ENCODE results near the gene NBAS. TPM values are rescaled to one million over a fixed set of nuclear protein-coding genes. Genes with fewer than 3 reads are reported as not detected.
"Not testable (repeated sequence)": the region's sequence is repeated elsewhere in the genome, so short reads cannot be mapped to it uniquely, and the experiment has no call there.

The NBAS gene
- polyA plus RNA-seq, 2 of the 4 experiments (the other 2 are of a cell fraction): 16.7 to 34.9 TPM

GRCh38 chr2:15212249-15212648, 348.9 kb downstream of the NBAS start:
- ATAC-seq (no peak), DNase-seq (ENCODE audit: low read depth in 1 of 2, low spot score in 1 of 2) (no peak), FAIRE-seq (no peak)
- no peak overlapping the region for H3K4me3 ChIP-seq
- ChIA-PET CTCF (no interaction called here), POLR2A (no interaction called here)
- H3K27ac ChIP-seq: no peak overlapping the region
- no peaks in the 10 kb centered on the region for H3K4me1 ChIP-seq
- WGBS (ENCODE audit: missing lambda C conversion rate): 92% methylated on average over 6 of the region's 6 CpGs
- TF ChIP-seq GATA3 (IDR thresholded peaks at IDR 0.05; ENCODE audit: borderline replicate concordance): no peak
- TF ChIP-seq RNF2 (IDR thresholded peaks at IDR 0.05; ENCODE audit: borderline replicate concordance, low read depth): no peak
- TF ChIP-seq MYC (IDR thresholded peaks at IDR 0.05; ENCODE audit: borderline replicate concordance, low read length): no peak
- no peak for TF ChIP-seq MAX (IDR thresholded peaks at IDR 0.05)
- no peak for TF ChIP-seq BHLHE40 (IDR thresholded peaks at IDR 0.05; ENCODE audit: low read depth, low read length)
- TF ChIP-seq USF2 (IDR thresholded peaks at IDR 0.05): no peak
- no peak for TF ChIP-seq TP53 (CRISPR knock-in tag; IDR thresholded peaks at IDR 0.05)
- TF ChIP-seq CBX2 (IDR thresholded peaks at IDR 0.05; ENCODE audit: borderline replicate concordance, low read depth): no peak
- TF ChIP-seq, protein P1, sequence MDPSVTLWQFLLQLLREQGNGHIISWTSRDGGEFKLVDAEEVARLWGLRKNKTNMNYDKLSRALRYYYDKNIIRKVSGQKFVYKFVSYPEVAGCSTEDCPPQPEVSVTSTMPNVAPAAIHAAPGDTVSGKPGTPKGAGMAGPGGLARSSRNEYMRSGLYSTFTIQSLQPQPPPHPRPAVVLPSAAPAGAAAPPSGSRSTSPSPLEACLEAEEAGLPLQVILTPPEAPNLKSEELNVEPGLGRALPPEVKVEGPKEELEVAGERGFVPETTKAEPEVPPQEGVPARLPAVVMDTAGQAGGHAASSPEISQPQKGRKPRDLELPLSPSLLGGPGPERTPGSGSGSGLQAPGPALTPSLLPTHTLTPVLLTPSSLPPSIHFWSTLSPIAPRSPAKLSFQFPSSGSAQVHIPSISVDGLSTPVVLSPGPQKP (IDR thresholded peaks at IDR 0.05; ENCODE audit: low read depth, low read length): no peak
- TF ChIP-seq, protein P2, sequence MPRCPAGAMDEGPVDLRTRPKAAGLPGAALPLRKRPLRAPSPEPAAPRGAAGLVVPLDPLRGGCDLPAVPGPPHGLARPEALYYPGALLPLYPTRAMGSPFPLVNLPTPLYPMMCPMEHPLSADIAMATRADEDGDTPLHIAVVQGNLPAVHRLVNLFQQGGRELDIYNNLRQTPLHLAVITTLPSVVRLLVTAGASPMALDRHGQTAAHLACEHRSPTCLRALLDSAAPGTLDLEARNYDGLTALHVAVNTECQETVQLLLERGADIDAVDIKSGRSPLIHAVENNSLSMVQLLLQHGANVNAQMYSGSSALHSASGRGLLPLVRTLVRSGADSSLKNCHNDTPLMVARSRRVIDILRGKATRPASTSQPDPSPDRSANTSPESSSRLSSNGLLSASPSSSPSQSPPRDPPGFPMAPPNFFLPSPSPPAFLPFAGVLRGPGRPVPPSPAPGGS (IDR thresholded peaks at IDR 0.05): no peak
- no peak for TF ChIP-seq TFCP2L1 (CRISPR knock-in tag; IDR thresholded peaks at IDR 0.05)
- no peak for TF ChIP-seq CBX8 (IDR thresholded peaks at IDR 0.05)
- TF ChIP-seq SMC3 (IDR thresholded peaks at IDR 0.05): no peak
- TF ChIP-seq CHD4 (IDR thresholded peaks at IDR 0.05; ENCODE audit: borderline replicate concordance): no peak
- TF ChIP-seq JUNB (IDR thresholded peaks at IDR 0.05): no peak
- TF ChIP-seq, protein P3, sequence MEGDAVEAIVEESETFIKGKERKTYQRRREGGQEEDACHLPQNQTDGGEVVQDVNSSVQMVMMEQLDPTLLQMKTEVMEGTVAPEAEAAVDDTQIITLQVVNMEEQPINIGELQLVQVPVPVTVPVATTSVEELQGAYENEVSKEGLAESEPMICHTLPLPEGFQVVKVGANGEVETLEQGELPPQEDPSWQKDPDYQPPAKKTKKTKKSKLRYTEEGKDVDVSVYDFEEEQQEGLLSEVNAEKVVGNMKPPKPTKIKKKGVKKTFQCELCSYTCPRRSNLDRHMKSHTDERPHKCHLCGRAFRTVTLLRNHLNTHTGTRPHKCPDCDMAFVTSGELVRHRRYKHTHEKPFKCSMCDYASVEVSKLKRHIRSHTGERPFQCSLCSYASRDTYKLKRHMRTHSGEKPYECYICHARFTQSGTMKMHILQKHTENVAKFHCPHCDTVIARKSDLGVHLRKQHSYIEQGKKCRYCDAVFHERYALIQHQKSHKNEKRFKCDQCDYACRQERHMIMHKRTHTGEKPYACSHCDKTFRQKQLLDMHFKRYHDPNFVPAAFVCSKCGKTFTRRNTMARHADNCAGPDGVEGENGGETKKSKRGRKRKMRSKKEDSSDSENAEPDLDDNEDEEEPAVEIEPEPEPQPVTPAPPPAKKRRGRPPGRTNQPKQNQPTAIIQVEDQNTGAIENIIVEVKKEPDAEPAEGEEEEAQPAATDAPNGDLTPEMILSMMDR (IDR thresholded peaks at IDR 0.05): no peak
- no peak for TF ChIP-seq HES2 (IDR thresholded peaks at IDR 0.05)
- H3K9me3 ChIP-seq: no peaks in the 10 kb centered on the region
- H3K4me2 ChIP-seq: no peak overlapping the region

GRCh38 chr2:15210542-15210941, 350.6 kb downstream of the NBAS start:
- DNase-seq (ENCODE audit: low read depth in 1 of 2, low spot score in 1 of 2); H3K9me3 ChIP-seq; H3K4me3 ChIP-seq; H3K27ac ChIP-seq; ATAC-seq; H3K4me1 ChIP-seq; POLR2A ChIA-PET; CTCF ChIA-PET; FAIRE-seq; H3K4me2 ChIP-seq: not testable (repeated sequence)
- WGBS (ENCODE audit: missing lambda C conversion rate): 97% methylated on average over 1 of the region's 1 CpG

DNA sequence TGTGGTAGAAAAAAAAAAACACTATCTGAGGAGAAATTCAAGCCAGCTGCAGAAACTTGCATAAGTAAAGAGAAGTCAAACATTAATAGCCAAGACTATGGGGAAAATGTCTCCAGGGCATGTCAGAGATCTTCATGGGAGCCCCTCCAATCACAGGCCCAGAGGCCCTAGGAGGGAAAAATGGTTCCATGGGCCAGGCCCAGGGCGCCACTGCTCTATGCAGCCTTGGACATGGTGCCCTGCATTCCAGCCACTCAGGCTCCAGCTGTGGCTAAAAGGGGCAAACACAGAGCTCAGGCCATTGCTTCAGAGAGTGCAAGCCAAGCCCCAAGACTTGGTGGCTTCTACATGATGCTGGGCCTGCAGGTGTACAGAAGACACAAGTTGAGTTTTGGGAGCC, 354.7 kb downstream of the NBAS start:
- no peak for ATAC-seq
- Histone ChIP-seq H3K27ac (no peak overlapping the region), H3K9me3 (no peaks in the 10 kb centered on the region), H3K4me2 (no peak overlapping the region), H3K4me3 (no peak overlapping the region), H3K4me1 (no peaks in the 10 kb centered on the region)
- ChIA-PET POLR2A (no interaction called here), CTCF (no interaction called here)
- no peak for DNase-seq (ENCODE audit: low read depth in 1 of 2, low spot score in 1 of 2)
- FAIRE-seq: no peak
- 80% methylated on average over 1 of the region's 1 CpG for WGBS (ENCODE audit: missing lambda C conversion rate)
- no peak for TF ChIP-seq SREBF2 (IDR thresholded peaks at IDR 0.05)
- no peak for TF ChIP-seq ESRRA (IDR thresholded peaks at IDR 0.05; ENCODE audit: borderline replicate concordance, low read length)
- TF ChIP-seq FOSB (CRISPR knock-in tag; IDR thresholded peaks at IDR 0.05): no peak
- no peak for TF ChIP-seq CEBPB (IDR thresholded peaks at IDR 0.05)
- TF ChIP-seq GATA3 (IDR thresholded peaks at IDR 0.05; ENCODE audit: borderline replicate concordance): no peak
- TF ChIP-seq, protein P1 (IDR thresholded peaks at IDR 0.05; ENCODE audit: low read depth, low read length): no peak
- TF ChIP-seq BHLHE40 (IDR thresholded peaks at IDR 0.05; ENCODE audit: low read depth, low read length): no peak
- TF ChIP-seq KDM5A (IDR thresholded peaks at IDR 0.05): no peak
- no peak for TF ChIP-seq RCOR1 (IDR thresholded peaks at IDR 0.05; ENCODE audit: low read depth, low read length)
- TF ChIP-seq HOXB13 (CRISPR knock-in tag; IDR thresholded peaks at IDR 0.05; ENCODE audit: low read depth): no peak
- TF ChIP-seq REST (IDR thresholded peaks at IDR 0.05): no peak

All from A549 (cell line).